ENCODE results near the gene TPO.
"Not testable (repeated sequence)": the region's sequence is repeated elsewhere in the genome, so short reads cannot be mapped to it uniquely, and the experiment has no call there.

DNA sequence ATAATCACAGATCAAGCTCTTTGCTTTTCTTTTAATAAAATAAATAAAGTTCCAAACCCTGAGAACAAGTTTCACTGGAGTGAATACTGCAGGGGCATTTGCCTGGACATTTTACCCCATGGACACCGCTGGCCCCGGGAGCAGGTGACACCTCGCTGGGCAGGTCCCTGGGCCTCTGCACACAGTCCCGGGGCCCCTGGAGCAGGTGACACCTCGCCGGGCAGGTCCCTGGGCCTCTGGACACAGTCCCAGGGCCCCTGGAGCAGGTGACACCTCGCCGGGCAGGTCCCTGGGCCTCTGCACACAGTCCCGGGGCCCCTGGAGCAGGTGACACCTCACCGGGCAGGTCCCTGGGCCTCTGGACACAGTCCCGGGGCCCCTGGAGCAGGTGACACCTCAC, 1.6 kb downstream of the TPO start:
- not testable (repeated sequence) for TF ChIP-seq CTCF, POLR2A (IDR thresholded peaks at IDR 0.05)
